GM13977 (cell line): ENCODE measurements around the gene CHN2.

ENCODE experiments used
- DNase-seq: peaks from one replicate; pipeline ENCODE4 v3.0.0; 2012; ENCODE audit warnings: low spot score
- CTCF ChIP-seq: IDR thresholded peaks from 2 replicates; pipeline ENCODE4 v1.5.1; 2012; ENCODE audit warnings: mild to moderate bottlenecking, control low read depth; ENCODE audit not compliant: insufficient read depth; ENCODE audit errors: extremely low read depth, missing control alignments
- in situ Hi-C: fragments of 300-500 bp; cut with MboI; formaldehyde crosslinking; loops from one replicate; pipeline ENCODE4 v1.12.0; 2022; ENCODE audit warnings: low sequenced_read_pairs, low pct_unique_long_range_greater_than_20kb, mixed read lengths, inconsistent platforms; ENCODE audit not compliant: unreplicated experiment

CHN2 gene

DNA sequence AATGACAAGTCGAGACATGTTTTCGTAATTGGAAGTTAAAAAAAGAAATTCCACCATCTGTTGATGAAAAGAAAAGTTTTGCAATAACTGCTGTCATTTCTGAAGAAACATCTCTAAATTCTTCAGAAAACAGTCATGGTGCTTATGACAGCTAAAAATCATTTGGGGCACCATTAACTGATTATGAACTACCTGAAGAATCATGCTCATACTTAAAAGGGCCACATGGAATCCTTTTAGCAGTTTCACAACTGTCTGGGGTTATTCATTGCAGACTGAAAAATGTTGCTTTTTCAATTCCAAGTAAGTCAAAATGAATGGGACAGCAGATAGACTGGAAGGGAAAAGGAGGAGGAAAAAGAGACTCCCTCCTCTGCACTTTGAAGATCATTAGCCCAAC is 134.2 kb downstream of the CHN2 start:
- TF ChIP-seq CTCF = no peak
- no peak for DNase-seq
- in situ Hi-C loops = no loop called here

DNA sequence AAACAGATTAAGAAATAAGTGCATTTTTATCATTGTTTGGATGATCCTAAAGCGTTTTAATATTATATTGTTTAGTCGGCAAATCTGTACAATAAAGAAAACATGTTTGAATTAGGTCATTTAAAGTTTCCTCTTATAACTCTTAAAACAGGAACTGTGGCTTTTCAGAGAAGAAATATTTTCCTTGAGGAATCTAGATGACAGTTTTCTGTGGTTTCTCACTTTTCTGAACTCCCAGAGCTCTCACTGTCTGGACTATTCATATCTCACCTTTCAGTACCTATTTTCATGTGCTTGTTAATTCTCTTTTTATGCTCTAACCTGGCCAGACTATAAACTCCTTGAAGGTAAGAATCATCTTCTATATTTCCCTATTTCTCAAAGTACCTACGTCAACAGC is 135.1 kb downstream of the CHN2 start:
- TF ChIP-seq CTCF = no peak
- no peak for DNase-seq
- in situ Hi-C loops = no loop called here

- no peak for DNase-seq
- TF ChIP-seq CTCF = no peak
- in situ Hi-C loops = no loop called here
These were observed 135.6 kb downstream of the CHN2 start for GRCh38 chr7:29330136-29330535.

GRCh38 chr7:29331163-29331562 is 136.6 kb downstream of the CHN2 start:
- in situ Hi-C loops = no loop called here
- DNase-seq = no peak
- TF ChIP-seq CTCF = no peak

DNA sequence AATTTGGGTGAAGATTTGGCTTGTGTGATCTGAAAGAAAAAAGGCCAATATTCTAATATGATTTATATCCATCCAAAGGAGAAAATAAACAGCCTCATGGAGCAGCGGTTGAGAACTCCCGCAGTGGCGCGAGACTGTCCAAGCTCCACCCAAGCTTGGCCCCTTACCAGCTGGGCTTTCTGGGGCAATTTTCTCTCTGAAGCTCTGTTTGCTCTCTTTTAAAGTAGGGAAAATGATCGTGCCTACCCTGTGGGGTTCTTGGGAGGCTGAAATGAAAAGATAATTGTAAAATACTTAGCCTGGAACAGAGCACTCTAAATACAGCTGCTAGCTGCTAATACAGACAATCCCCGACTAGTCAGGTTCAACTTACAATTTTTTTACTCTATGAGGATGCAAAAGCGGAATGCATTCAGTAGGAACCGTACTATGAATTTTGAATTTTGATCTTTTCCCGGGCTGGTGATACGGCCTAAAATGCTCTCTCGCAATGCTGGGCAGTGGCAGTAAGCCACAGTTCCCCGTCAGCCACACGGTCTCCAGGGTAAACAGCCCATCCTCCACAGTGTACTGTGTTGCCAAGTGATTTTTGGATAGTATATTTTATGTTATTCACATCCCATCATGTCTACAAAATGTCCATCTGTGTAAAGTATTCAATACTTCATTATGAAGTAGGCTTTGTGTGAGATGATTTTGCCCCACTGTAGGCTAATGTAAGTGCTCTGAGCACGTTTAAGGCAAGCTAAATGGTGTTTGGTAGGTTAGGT is 137.7 kb downstream of the CHN2 start:
- TF ChIP-seq CTCF = no peak
- DNase-seq = no peak
- in situ Hi-C loops = no loop called here

GRCh38 chr7:29332875-29333855 is 138.6 kb downstream of the CHN2 start:
- in situ Hi-C loops = no loop called here
- no peak for TF ChIP-seq CTCF
- no peak for DNase-seq
